HCT116 (cell line): ENCODE data around the gene SUFU. TPM values are rescaled to one million over a fixed set of nuclear protein-coding genes. Genes with fewer than 3 reads are reported as not detected.

Source experiments
- ATAC-seq: fragments of 200-7000 bp; cut with Tn5 transposase; 2 replicates; pipeline ENCODE4 v1.9.1; 2020; ENCODE audit warnings: mild to moderate bottlenecking, moderate library complexity
- BruUV-seq: library from RNA; stranded (reverse); fragments of 400-500 nt; replicated peaks from 2 replicates; lab custom pipeline; 2021; lab: Mats Ljungman, UMichigan
- CTCF ChIA-PET: fragments of 300-600 bp; sonication (Branson Sonifier 250); formaldehyde crosslinking; loops from one replicate; lab custom pipeline; 2021; ENCODE audit warnings: antibody characterized with exemption; lab: Charles Lee
- POLR2A ChIA-PET: fragments of 300-600, 350-600 bp; sonication (Branson Sonifier 250); formaldehyde crosslinking; loops from one replicate; lab custom pipeline; 2021; ENCODE audit warnings: antibody characterized with exemption; lab: Charles Lee
- RAD21 ChIA-PET, 2 experiments: fragments of 300-600 bp; sonication (Branson Sonifier 250); formaldehyde crosslinking; loops; one replicate each; lab custom pipeline; 2023; ENCODE audit warnings: low total read pairs in 2 of 2; ENCODE audit not compliant: uncharacterized antibody in 2 of 2, unreplicated experiment in 2 of 2, low non-redundant PET in 1 of 2; lab: Charles Lee
- DNase-seq: peaks from one replicate; pipeline ENCODE4 v3.0.0-alpha.2; 2010; ENCODE audit warnings: low read depth, low spot score
- H2AFZ ChIP-seq: fragments of 200-600 bp; shearing (Covaris generic), sonication (generic); 2 replicates; pipeline ENCODE4 v1.6.1; 2017; ENCODE audit warnings: low read depth, mixed run types, mixed read lengths, antibody characterized with exemption, low read length; ENCODE audit not compliant: poor library complexity, severe bottlenecking
- H3K27ac ChIP-seq: 2 replicates; pipeline ENCODE4 v1.5.1; 2012; ENCODE audit warnings: low read depth, low read length
- H3K27me3 ChIP-seq: fragments of 200-600 bp; sonication (generic); 2 replicates; pipeline ENCODE4 v1.6.1; 2016; ENCODE audit warnings: mixed run types, low read length, mixed read lengths; ENCODE audit not compliant: insufficient read depth
- H3K36me3 ChIP-seq, 2 experiments: fragments of 200-500 bp in 1 of 2; fragments of 200-600 bp in 1 of 2; sonication (Bioruptor generic) in 1 of 2; sonication (generic) in 1 of 2; 2 replicates each; pipeline versions ENCODE4 v1.5.1 to v1.6.1; 2014 to 2016; ENCODE audit warnings: low read length in 2 of 2, inconsistent platforms in 1 of 2, mixed read lengths in 1 of 2, mixed run types in 1 of 2; ENCODE audit not compliant: insufficient read depth in 2 of 2, control insufficient read depth in 1 of 2
- H3K4me1 ChIP-seq, 2 experiments: fragments of 200-600 bp in 1 of 2; sonication (generic) in 1 of 2; 2 replicates each; pipeline versions ENCODE4 v1.5.1 to v1.6.1; 2012 to 2017; ENCODE audit warnings: low read length in 2 of 2, inconsistent platforms in 1 of 2, mild to moderate bottlenecking in 1 of 2, mixed read lengths in 1 of 2, mixed run types in 1 of 2, moderate library complexity in 1 of 2; ENCODE audit not compliant: insufficient read depth in 2 of 2, control insufficient read depth in 1 of 2
- H3K4me2 ChIP-seq: fragments of 200-600 bp; sonication (generic); 2 replicates; pipeline ENCODE4 v1.6.1; 2017; ENCODE audit warnings: mixed run types, low read length, mixed read lengths
- H3K4me3 ChIP-seq, 2 experiments: fragments of 200-600 bp in 1 of 2; sonication (generic) in 1 of 2; replicated peaks in 1 of 2; 2 replicates each; pipeline ENCODE4 v1.5.1; 2011 to 2016; ENCODE audit warnings: low read length in 2 of 2, control low read depth in 1 of 2, low read depth in 1 of 2, mild to moderate bottlenecking in 1 of 2, mixed read lengths in 1 of 2, mixed run types in 1 of 2
- H3K79me2 ChIP-seq: fragments of 200-600 bp; sonication (generic); 2 replicates; pipeline ENCODE4 v1.6.1; 2017; ENCODE audit warnings: mild to moderate bottlenecking, mixed run types, low read length, moderate library complexity, mixed read lengths; ENCODE audit not compliant: insufficient read depth
- H3K9ac ChIP-seq: fragments of 200-600 bp; sonication (generic); 2 replicates; pipeline ENCODE4 v1.6.1; 2016; ENCODE audit warnings: low read length, mixed read lengths
- H3K9me2 ChIP-seq: fragments of 200-600 bp; sonication (generic), shearing (Covaris generic); 2 replicates; pipeline ENCODE4 v1.6.1; 2017; ENCODE audit warnings: mixed run types, mild to moderate bottlenecking, moderate library complexity; ENCODE audit not compliant: insufficient read depth
- H3K9me3 ChIP-seq, 2 experiments: fragments of 200-500 bp in 1 of 2; fragments of 200-600 bp in 1 of 2; sonication (Bioruptor generic) in 1 of 2; sonication (generic) in 1 of 2; 2 replicates each; pipeline ENCODE4 v1.6.1; 2014 to 2017; ENCODE audit warnings: low read length in 2 of 2, mixed read lengths in 2 of 2, inconsistent platforms in 1 of 2, low read depth in 1 of 2, mild to moderate bottlenecking in 1 of 2, mixed run types in 1 of 2, moderate library complexity in 1 of 2; ENCODE audit not compliant: control insufficient read depth in 1 of 2, insufficient read depth in 1 of 2
- H4K20me1 ChIP-seq: fragments of 200-600 bp; sonication (generic), shearing (Covaris generic); 2 replicates; pipeline ENCODE4 v1.6.1; 2017; ENCODE audit warnings: mixed run types, mild to moderate bottlenecking, moderate library complexity; ENCODE audit not compliant: insufficient read depth
- CBX3 ChIP-seq: IDR thresholded peaks from 2 replicates; pipeline ENCODE4 v1.6.1; 2012; ENCODE audit warnings: low read depth
- CEBPB ChIP-seq: IDR thresholded peaks from 2 replicates; pipeline ENCODE4 v1.6.1; 2012; ENCODE audit warnings: low read depth
- EGR1 ChIP-seq: IDR thresholded peaks from 2 replicates; pipeline ENCODE4 v1.6.1; 2012; ENCODE audit warnings: low read depth
- ELF1 ChIP-seq: IDR thresholded peaks from 2 replicates; pipeline ENCODE4 v1.6.1; 2012; ENCODE audit warnings: low read depth, borderline replicate concordance
- EZH2phosphoT487 ChIP-seq: fragments of 200-600 bp; IDR thresholded peaks from 2 replicates; pipeline ENCODE4 v1.6.1; 2018; ENCODE audit warnings: antibody characterized with exemption, borderline replicate concordance
- MAX ChIP-seq: IDR thresholded peaks from 2 replicates; pipeline ENCODE4 v1.6.1; 2012
- POLR2AphosphoS5 ChIP-seq: IDR thresholded peaks from 2 replicates; pipeline ENCODE4 v1.6.1; 2011; ENCODE audit warnings: mild to moderate bottlenecking, low read depth, low read length, moderate library complexity
- SIN3A ChIP-seq: IDR thresholded peaks from 2 replicates; pipeline ENCODE4 v1.6.1; 2012; ENCODE audit warnings: low read depth
- SP1 ChIP-seq: IDR thresholded peaks from 2 replicates; pipeline ENCODE4 v1.6.1; 2012; ENCODE audit warnings: low read depth
- SRF ChIP-seq: IDR thresholded peaks from 2 replicates; pipeline ENCODE4 v1.6.1; 2012; ENCODE audit warnings: low read depth
- YY1 ChIP-seq: IDR thresholded peaks from 2 replicates; pipeline ENCODE4 v1.6.1; 2011; ENCODE audit warnings: low read length, low read depth, moderate library complexity, mild to moderate bottlenecking; ENCODE audit not compliant: insufficient replicate concordance; ENCODE audit errors: extremely low read depth
- ZFX ChIP-seq: fragments of 450-650 bp; IDR thresholded peaks from 2 replicates; pipeline ENCODE4 v1.6.1; 2017
- ZNF274 ChIP-seq: fragments of 200-500 bp; sonication (Bioruptor generic); IDR thresholded peaks from 2 replicates; pipeline ENCODE4 v1.6.1; 2014; ENCODE audit warnings: mild to moderate bottlenecking, low read depth, low read length, inconsistent platforms
- intact Hi-C: fragments of 100-400 bp; cut with micrococcal nuclease; formaldehyde crosslinking; loops from 2 replicates; pipeline ENCODE4 v1.10.0; 2022
- total RNA-seq: library from RNA; stranded (reverse); gene quantifications from one replicate; pipeline ENCODE4 v1.2.1, GENCODE V29; 2021; ENCODE audit not compliant: unreplicated experiment
- TF ChIP-seq, protein P1 (sequence below): IDR thresholded peaks from 2 replicates; pipeline ENCODE4 v1.6.1; 2012
- TF ChIP-seq, protein P2 (sequence below): IDR thresholded peaks from 2 replicates; pipeline ENCODE4 v1.6.1; 2011; ENCODE audit warnings: mild to moderate bottlenecking, low read length, moderate library complexity; ENCODE audit not compliant: insufficient replicate concordance; ENCODE audit errors: extremely low read depth

Gene SUFU
- total RNA-seq, 1 experiment from 2014 or later: 18.8 TPM

GRCh38 chr10:102619281-102619981 lies 115.7 kb downstream of the SUFU start:
- no peaks in the 10 kb centered on the region for H3K27me3 ChIP-seq
- H3K9me3 ChIP-seq: no peaks in the 10 kb centered on the region
- RAD21 ChIA-PET: interaction anchor here in 1 of 2 experiments (0.7 kb wide), 1 partner anchor 15 kb away, joined by 5 read pairs; no protein-coding TSS in a partner anchor
- H3K36me3 ChIP-seq: 0 out of 4 replicates have a peak, but pooled peaks cover 0 to 3% of the 10 kb centered on the region in 2 experiments
- POLR2A ChIA-PET: no interaction called here
- ATAC-seq (no peak), DNase-seq (no peak)
- peaks cover 0 to 17% of the 10 kb centered on the region in 2 experiments; a peak in 2 of 4 replicates for H3K4me1 ChIP-seq
- H3K9me2 ChIP-seq: no peaks in the 10 kb centered on the region
- H3K9ac ChIP-seq: no peak overlapping the region
- CTCF ChIA-PET: interaction anchor here (0.6 kb wide), 1 partner anchor 9 kb away, joined by 3 read pairs; no protein-coding TSS in a partner anchor
- H4K20me1 ChIP-seq: no peaks in the 10 kb centered on the region
- H3K4me3 ChIP-seq: no peak overlapping the region
- H2AFZ ChIP-seq: no peak overlapping the region
- H3K4me2 ChIP-seq: no peak overlapping the region
- TF ChIP-seq, protein P1, sequence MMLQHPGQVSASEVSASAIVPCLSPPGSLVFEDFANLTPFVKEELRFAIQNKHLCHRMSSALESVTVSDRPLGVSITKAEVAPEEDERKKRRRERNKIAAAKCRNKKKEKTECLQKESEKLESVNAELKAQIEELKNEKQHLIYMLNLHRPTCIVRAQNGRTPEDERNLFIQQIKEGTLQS: no peak
- TF ChIP-seq YY1: no peak
- TF ChIP-seq, protein P2, sequence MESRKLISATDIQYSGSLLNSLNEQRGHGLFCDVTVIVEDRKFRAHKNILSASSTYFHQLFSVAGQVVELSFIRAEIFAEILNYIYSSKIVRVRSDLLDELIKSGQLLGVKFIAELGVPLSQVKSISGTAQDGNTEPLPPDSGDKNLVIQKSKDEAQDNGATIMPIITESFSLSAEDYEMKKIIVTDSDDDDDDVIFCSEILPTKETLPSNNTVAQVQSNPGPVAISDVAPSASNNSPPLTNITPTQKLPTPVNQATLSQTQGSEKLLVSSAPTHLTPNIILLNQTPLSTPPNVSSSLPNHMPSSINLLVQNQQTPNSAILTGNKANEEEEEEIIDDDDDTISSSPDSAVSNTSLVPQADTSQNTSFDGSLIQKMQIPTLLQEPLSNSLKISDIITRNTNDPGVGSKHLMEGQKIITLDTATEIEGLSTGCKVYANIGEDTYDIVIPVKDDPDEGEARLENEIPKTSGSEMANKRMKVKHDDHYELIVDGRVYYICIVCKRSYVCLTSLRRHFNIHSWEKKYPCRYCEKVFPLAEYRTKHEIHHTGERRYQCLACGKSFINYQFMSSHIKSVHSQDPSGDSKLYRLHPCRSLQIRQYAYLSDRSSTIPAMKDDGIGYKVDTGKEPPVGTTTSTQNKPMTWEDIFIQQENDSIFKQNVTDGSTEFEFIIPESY: no peak
- TF ChIP-seq SIN3A: no peak
- no peak for TF ChIP-seq SRF
- no peak for TF ChIP-seq SP1
- TF ChIP-seq POLR2AphosphoS5: no peak
- TF ChIP-seq MAX: no peak
- no peak for TF ChIP-seq EZH2phosphoT487
- TF ChIP-seq CBX3: no peak
- TF ChIP-seq ELF1: no peak
- TF ChIP-seq ZFX: no peak
- no peak for TF ChIP-seq ZNF274
- TF ChIP-seq CEBPB: no peak
- no peak for TF ChIP-seq EGR1
- no TSS peak for BruUV-seq
- intact Hi-C loops: no loop called here
- H3K79me2 ChIP-seq: no peaks in the 10 kb centered on the region
- H3K27ac ChIP-seq: no peak overlapping the region
